Sigmoid colon (tissue), 3 donors: ENCODE data around the gene ITIH4.
"Not testable (repeated sequence)": the region's sequence is repeated elsewhere in the genome, so short reads cannot be mapped to it uniquely, and the experiment has no call there.

ENCODE experiments used
- CTCF ChIP-seq, 4 experiments: fragments of 450-650 bp in 3 of 4; fragments of 200-600 bp in 1 of 4; IDR thresholded peaks; one replicate each; pipeline ENCODE4 v1.5.1; 2016 to 2019; ENCODE audit warnings: antibody characterized with exemption in 4 of 4, mild to moderate bottlenecking in 3 of 4, moderate library complexity in 2 of 4
- POLR2A ChIP-seq, 2 donors: fragments of 450-650 bp; IDR thresholded peaks; one replicate each; pipeline ENCODE4 v1.6.1; 2016; ENCODE audit warnings: antibody characterized with exemption in 2 of 2, mild to moderate bottlenecking in 2 of 2, moderate library complexity in 2 of 2

GRCh38 chr3:52776486-52776885 lies 54.0 kb downstream of the ITIH4 start:
- not testable (repeated sequence) for TF ChIP-seq POLR2A, CTCF (IDR thresholded peaks at IDR 0.05)
